Mesenchymal stem cell (in vitro differentiated cells and primary cell): ENCODE results near the gene CGB1.

Experiments used
- DNase-seq: peaks from one replicate; pipeline ENCODE4 v3.0.0-alpha.2; 2013
- H2AFZ ChIP-seq: one replicate; pipeline ENCODE4 v1.6.1; 2013; ENCODE audit warnings: low read depth, mild to moderate bottlenecking, control low read depth, inconsistent platforms, low read length, moderate library complexity
- H2AK5ac ChIP-seq: 2 replicates; pipeline ENCODE4 v1.6.1; 2013; ENCODE audit warnings: low read length, moderate library complexity, mild to moderate bottlenecking, inconsistent platforms; ENCODE audit not compliant: severe bottlenecking
- H2BK120ac ChIP-seq: one replicate; pipeline ENCODE4 v1.6.1; 2013; ENCODE audit warnings: low read depth, mild to moderate bottlenecking, inconsistent platforms, low read length, moderate library complexity
- H2BK12ac ChIP-seq, 2 experiments: one replicate each; pipeline ENCODE4 v1.6.1; 2013; ENCODE audit warnings: inconsistent platforms in 2 of 2, low read length in 2 of 2, mild to moderate bottlenecking in 2 of 2, moderate library complexity in 2 of 2, control low read depth in 1 of 2
- H2BK15ac ChIP-seq: one replicate; pipeline ENCODE4 v1.6.1; 2013; ENCODE audit warnings: mild to moderate bottlenecking, low read depth, inconsistent platforms; ENCODE audit not compliant: poor library complexity, severe bottlenecking
- H2BK5ac ChIP-seq: 2 replicates; pipeline ENCODE4 v1.6.1; 2013; ENCODE audit warnings: low read depth, mild to moderate bottlenecking, low read length, control low read depth, inconsistent platforms; ENCODE audit not compliant: poor library complexity, severe bottlenecking
- H3K14ac ChIP-seq, 2 experiments: one replicate each; pipeline ENCODE4 v1.6.1; 2013; ENCODE audit warnings: inconsistent platforms in 2 of 2, low read length in 2 of 2, control low read depth in 1 of 2, mild to moderate bottlenecking in 1 of 2, moderate library complexity in 1 of 2
- H3K18ac ChIP-seq, 2 experiments: one replicate each; pipeline ENCODE4 v1.6.1; 2013; ENCODE audit warnings: inconsistent platforms in 2 of 2, low read length in 2 of 2, control low read depth in 1 of 2, low read depth in 1 of 2, mild to moderate bottlenecking in 1 of 2
- H3K23ac ChIP-seq, 2 experiments: one replicate each; pipeline ENCODE4 v1.6.1; 2013; ENCODE audit warnings: inconsistent platforms in 2 of 2, low read length in 2 of 2, mild to moderate bottlenecking in 2 of 2, moderate library complexity in 2 of 2, control low read depth in 1 of 2
- H3K27ac ChIP-seq: 2 replicates; pipeline ENCODE4 v1.5.1; 2013; ENCODE audit warnings: mild to moderate bottlenecking, moderate library complexity, low read length, control low read depth, inconsistent platforms; ENCODE audit not compliant: poor library complexity, severe bottlenecking
- H3K27me3 ChIP-seq, 2 experiments: 2 replicates each; pipeline versions ENCODE4 v1.6.1 to v1.7.0; 2013; ENCODE audit warnings: low read length in 2 of 2, mild to moderate bottlenecking in 2 of 2, moderate library complexity in 2 of 2, control low read depth in 1 of 2, inconsistent platforms in 1 of 2; ENCODE audit not compliant: control insufficient read depth in 1 of 2, insufficient read depth in 1 of 2
- H3K36me3 ChIP-seq, 2 experiments: 2 replicates each; pipeline versions ENCODE4 v1.6.1 to v1.7.0; 2013; ENCODE audit warnings: low read length in 2 of 2, control low read depth in 1 of 2, inconsistent platforms in 1 of 2, low read depth in 1 of 2, mild to moderate bottlenecking in 1 of 2; ENCODE audit not compliant: insufficient read depth in 2 of 2, control insufficient read depth in 1 of 2
- H3K4ac ChIP-seq, 2 experiments: one replicate each; pipeline ENCODE4 v1.6.1; 2013; ENCODE audit warnings: inconsistent platforms in 2 of 2, low read length in 2 of 2, mild to moderate bottlenecking in 2 of 2, moderate library complexity in 2 of 2, control low read depth in 1 of 2, low read depth in 1 of 2
- H3K4me1 ChIP-seq: 2 replicates; pipeline ENCODE4 v1.6.1; 2013; ENCODE audit warnings: low read depth, low read length, control low read depth; ENCODE audit not compliant: control insufficient read depth, insufficient read depth
- H3K4me2 ChIP-seq: 2 replicates; pipeline ENCODE4 v1.6.1; 2013; ENCODE audit warnings: low read length, mild to moderate bottlenecking, inconsistent platforms; ENCODE audit not compliant: poor library complexity, severe bottlenecking
- H3K4me3 ChIP-seq, 2 experiments: 2 replicates each; pipeline versions ENCODE4 v1.5.1 to v1.7.0; 2013; ENCODE audit warnings: low read length in 2 of 2, mild to moderate bottlenecking in 2 of 2, control low read depth in 1 of 2, low read depth in 1 of 2; ENCODE audit not compliant: insufficient read depth in 1 of 2
- H3K79me1 ChIP-seq: replicated peaks from 2 replicates; pipeline ENCODE4 v1.6.1; 2013; ENCODE audit warnings: mild to moderate bottlenecking, control low read depth, low read length, inconsistent platforms; ENCODE audit not compliant: poor library complexity, severe bottlenecking
- H3K9ac ChIP-seq: 2 replicates; pipeline ENCODE4 v1.7.0; 2013; ENCODE audit warnings: mild to moderate bottlenecking, low read length, moderate library complexity
- H3K9me3 ChIP-seq: 2 replicates; pipeline ENCODE4 v1.7.0; 2013; ENCODE audit warnings: mild to moderate bottlenecking, low read length; ENCODE audit not compliant: control insufficient read depth
- H4K8ac ChIP-seq: one replicate; pipeline ENCODE4 v1.6.1; 2013; ENCODE audit warnings: inconsistent platforms, mild to moderate bottlenecking, low read length, moderate library complexity
- H4K91ac ChIP-seq: one replicate; pipeline ENCODE4 v1.6.1; 2013; ENCODE audit warnings: mild to moderate bottlenecking, low read length, inconsistent platforms
- WGBS: methylation state at CpG from one replicate; pipeline ENCODE4 v1.1.7; 2013; ENCODE audit warnings: mixed read lengths; 5-methylcytosine and 5-hydroxymethylcytosine counted together

Gene CGB1

GRCh38 chr19:49067554-49067953 lies 30.9 kb upstream of the CGB1 start:
- peaks cover 5% of the 10 kb centered on the region for H3K9me3 ChIP-seq
- H2AK5ac ChIP-seq, result no peak overlapping the region
- no peak overlapping the region for H3K4ac ChIP-seq
- peaks cover 22% of the 10 kb centered on the region for H3K4me1 ChIP-seq
- no peak overlapping the region for H2BK5ac ChIP-seq
- H3K14ac ChIP-seq, result no peak overlapping the region
- no peak overlapping the region for H2BK120ac ChIP-seq
- no peak overlapping the region for H4K91ac ChIP-seq
- H3K27ac ChIP-seq, result no peak overlapping the region
- no peak overlapping the region for H3K4me3 ChIP-seq
- no peak overlapping the region for H3K4me2 ChIP-seq
- no peak overlapping the region for H3K9ac ChIP-seq
- no peaks in the 10 kb centered on the region for H3K79me1 ChIP-seq
- H3K18ac ChIP-seq, result no peak overlapping the region
- H2BK15ac ChIP-seq, result no peak overlapping the region
- no peaks in the 10 kb centered on the region for H3K36me3 ChIP-seq
- no peak overlapping the region for H2AFZ ChIP-seq
- WGBS, result 68% methylated on average over 3 of the region's 3 CpGs
- no peak for DNase-seq
- H3K27me3 ChIP-seq, result peaks cover 81 to 86% of the 10 kb centered on the region in 2 experiments
- H2BK12ac ChIP-seq, result no peak overlapping the region
- H3K23ac ChIP-seq, result no peak overlapping the region
- no peak overlapping the region for H4K8ac ChIP-seq

- Histone ChIP-seq H3K36me3 (peaks cover 0 to 4% of the 10 kb centered on the region in 2 experiments), H2AK5ac (no peak overlapping the region), H2AFZ (no peak overlapping the region), H3K4me1 (peaks cover 15% of the 10 kb centered on the region), H4K8ac (no peak overlapping the region), H3K18ac (no peak overlapping the region), H4K91ac (no peak overlapping the region), H3K27me3 (peaks cover 72 to 84% of the 10 kb centered on the region in 2 experiments), H2BK15ac (no peak overlapping the region), H3K27ac (no peak overlapping the region), H2BK12ac (no peak overlapping the region), H3K23ac (peak overlapping the region in 1 of 2 experiments; percentile 64), H3K14ac (no peak overlapping the region), H3K9me3 (peaks cover 5% of the 10 kb centered on the region), H3K9ac (no peak overlapping the region), H3K4ac (no peak overlapping the region), H2BK5ac (no peak overlapping the region), H3K4me3 (no peak overlapping the region), H3K4me2 (no peak overlapping the region), H3K79me1 (no peaks in the 10 kb centered on the region), H2BK120ac (no peak overlapping the region)
- WGBS, result 61% methylated on average over 7 of the region's 13 CpGs
- DNase-seq, result no peak
Observed at GRCh38 chr19:49065905-49066512, 29.3 kb upstream of the CGB1 start.

- Histone ChIP-seq H3K18ac (no peak within 1 kb of the TSS), H2BK120ac (peak within 1 kb of the TSS; percentile 68), H2AFZ (no peak within 1 kb of the TSS), H3K79me1 (peaks cover 2% of the 10 kb centered on the region), H3K9ac (no peak within 1 kb of the TSS), H3K36me3 (peaks cover 0 to 4% of the 10 kb centered on the region in 2 experiments), H2BK12ac (no peak within 1 kb of the TSS), H3K4ac (no peak within 1 kb of the TSS), H3K27ac (no peak within 1 kb of the TSS), H2BK5ac (no peak within 1 kb of the TSS), H3K27me3 (peaks cover 62 to 82% of the 10 kb centered on the region in 2 experiments), H2BK15ac (peak within 1 kb of the TSS; percentile 46), H4K91ac (no peak within 1 kb of the TSS), H3K14ac (peak within 1 kb of the TSS in 1 of 2 experiments; percentile 4), H2AK5ac (no peak within 1 kb of the TSS), H3K4me3 (peak within 1 kb of the TSS in 1 of 2 experiments; percentile 41), H3K4me1 (peaks cover 15% of the 10 kb centered on the region), H3K4me2 (peak within 1 kb of the TSS; percentile 80), H3K23ac (peak within 1 kb of the TSS in 1 of 2 experiments; percentile 10), H3K9me3 (no peaks in the 10 kb centered on the region), H4K8ac (no peak within 1 kb of the TSS)
- WGBS, result 2% methylated on average over 35 of the region's 53 CpGs
- peak; percentile 59 for DNase-seq
Observed at GRCh38 chr19:49064768-49065611, 28.3 kb upstream of the CGB1 start, which contains the start of gene NTF4. TSS of gene NTF4 (minus strand) at chr19:49064818. CDS start at chr19:49061997, 2,821 bp downstream.

GRCh38 chr19:49064029-49064629 lies 27.4 kb upstream of the CGB1 start:
- no peak overlapping the region for H4K8ac ChIP-seq
- H3K23ac ChIP-seq, result peak overlapping the region in 1 of 2 experiments; percentile 10
- no peaks in the 10 kb centered on the region for H3K9me3 ChIP-seq
- no peak overlapping the region for H3K18ac ChIP-seq
- H3K4me3 ChIP-seq, result no peak overlapping the region
- no peak for DNase-seq
- H3K79me1 ChIP-seq, result peaks cover 2% of the 10 kb centered on the region
- no peak overlapping the region for H2BK120ac ChIP-seq
- H3K27ac ChIP-seq, result no peak overlapping the region
- H2BK12ac ChIP-seq, result no peak overlapping the region
- H2AK5ac ChIP-seq, result no peak overlapping the region
- peaks cover 0 to 4% of the 10 kb centered on the region in 2 experiments for H3K36me3 ChIP-seq
- H3K4me1 ChIP-seq, result peaks cover 15% of the 10 kb centered on the region
- peaks cover 54 to 81% of the 10 kb centered on the region in 2 experiments for H3K27me3 ChIP-seq
- WGBS, result 63% methylated on average over 8 of the region's 10 CpGs
- no peak overlapping the region for H2BK5ac ChIP-seq
- peak overlapping the region; percentile 46 for H2BK15ac ChIP-seq
- peak overlapping the region; percentile 80 for H3K4me2 ChIP-seq
- H4K91ac ChIP-seq, result no peak overlapping the region
- H3K9ac ChIP-seq, result no peak overlapping the region
- H3K14ac ChIP-seq, result peak overlapping the region in 1 of 2 experiments; percentile 4
- H3K4ac ChIP-seq, result no peak overlapping the region
- H2AFZ ChIP-seq, result no peak overlapping the region
